NCI-H748 (cell line): ENCODE data around the gene SH3RF1.
"Not testable (repeated sequence)": the region's sequence is repeated elsewhere in the genome, so short reads cannot be mapped to it uniquely, and the experiment has no call there.

Experiments
- DNase-seq: peaks from one replicate; lab custom pipeline; 2025; ENCODE audit not compliant: unreplicated experiment; lab: John Stamatoyannopoulos, UW

SH3RF1 gene

GRCh38 chr4:169229571-169230028, 41.2 kb downstream of the SH3RF1 start:
- DNase-seq, result peak; percentile 60

- DNase-seq, result no peak
These were observed 42.7 kb downstream of the SH3RF1 start for GRCh38 chr4:169228076-169228475.

- no peak for DNase-seq
These were observed 44.2 kb downstream of the SH3RF1 start for GRCh38 chr4:169226565-169226964.

- no peak for DNase-seq
These were observed 44.9 kb downstream of the SH3RF1 start for GRCh38 chr4:169225812-169226211.

- DNase-seq, result no peak
These were observed 45.6 kb downstream of the SH3RF1 start for GRCh38 chr4:169225058-169225751.

GRCh38 chr4:169222761-169223160, 48.0 kb downstream of the SH3RF1 start:
- DNase-seq, result no peak

- DNase-seq, result no peak
These were observed 49.1 kb downstream of the SH3RF1 start for GRCh38 chr4:169221662-169222061.

- no peak for DNase-seq
These were observed 49.8 kb downstream of the SH3RF1 start for GRCh38 chr4:169220854-169221411.

GRCh38 chr4:169220447-169220846, 50.3 kb downstream of the SH3RF1 start:
- no peak for DNase-seq

GRCh38 chr4:169219440-169219839, 51.3 kb downstream of the SH3RF1 start:
- no peak for DNase-seq

GRCh38 chr4:169215656-169216055, 55.1 kb downstream of the SH3RF1 start:
- DNase-seq, result no peak

GRCh38 chr4:169212981-169213380, 57.8 kb downstream of the SH3RF1 start:
- DNase-seq, result no peak

GRCh38 chr4:169210504-169211118, 60.1 kb downstream of the SH3RF1 start:
- no peak for DNase-seq

GRCh38 chr4:169209388-169209883, 61.3 kb downstream of the SH3RF1 start:
- DNase-seq, result no peak

- DNase-seq, result no peak
These were observed 62.2 kb downstream of the SH3RF1 start for GRCh38 chr4:169208516-169208915.

- no peak for DNase-seq
These were observed 62.7 kb downstream of the SH3RF1 start for GRCh38 chr4:169208090-169208455.

- DNase-seq, result no peak
These were observed 63.2 kb downstream of the SH3RF1 start for GRCh38 chr4:169207436-169208089.

- DNase-seq, result no peak
These were observed 65.0 kb downstream of the SH3RF1 start for GRCh38 chr4:169205744-169206080.

- DNase-seq, result no peak
These were observed 65.5 kb downstream of the SH3RF1 start for GRCh38 chr4:169205075-169205743.

- DNase-seq, result no peak
These were observed 66.9 kb downstream of the SH3RF1 start for GRCh38 chr4:169203891-169204290.

- DNase-seq, result not testable (repeated sequence)
These were observed 67.5 kb downstream of the SH3RF1 start for GRCh38 chr4:169203278-169203677.
